ENCODE data around the gene TMEM62.
"Not testable (repeated sequence)": the region's sequence is repeated elsewhere in the genome, so short reads cannot be mapped to it uniquely, and the experiment has no call there.

The TMEM62 gene

GRCh38 chr15:43169888-43170287 is 36.5 kb downstream of the TMEM62 start:
- DNase-seq (ENCODE audit: insufficient read length, low spot score) = peak; percentile 30
- FAIRE-seq = no peak

- not testable (repeated sequence) for DNase-seq (ENCODE audit: insufficient read length, low spot score); FAIRE-seq
Measured at GRCh38 chr15:43175656-43176309, 42.4 kb downstream of the TMEM62 start.

- not testable (repeated sequence) for FAIRE-seq; DNase-seq (ENCODE audit: insufficient read length, low spot score)
Measured at GRCh38 chr15:43177147-43177546, 43.8 kb downstream of the TMEM62 start.

- FAIRE-seq (no peak), DNase-seq (ENCODE audit: insufficient read length, low spot score) (no peak)
Measured at GRCh38 chr15:43183270-43183669, 49.9 kb downstream of the TMEM62 start.

- DNase-seq (ENCODE audit: insufficient read length, low spot score) (no peak), FAIRE-seq (no peak)
Measured at GRCh38 chr15:43184407-43185124, 51.2 kb downstream of the TMEM62 start.

GRCh38 chr15:43185157-43186002 is 52.0 kb downstream of the TMEM62 start, which contains the start of gene CCNDBP1:
TSS of gene CCNDBP1 (plus strand) at chr15:43185403. CDS start at chr15:43185499, 96 bp downstream.
- DNase-seq (ENCODE audit: insufficient read length, low spot score) (peak; percentile 93), FAIRE-seq (peak; percentile 87)

GRCh38 chr15:43186003-43186353 is 52.6 kb downstream of the TMEM62 start:
- FAIRE-seq (no peak), DNase-seq (ENCODE audit: insufficient read length, low spot score) (no peak)

- FAIRE-seq = no peak
- peak; percentile 41 for DNase-seq (ENCODE audit: insufficient read length, low spot score)
Measured at GRCh38 chr15:43187544-43188155, 54.3 kb downstream of the TMEM62 start.

GRCh38 chr15:43189296-43189695 is 55.9 kb downstream of the TMEM62 start:
- FAIRE-seq (no peak), DNase-seq (ENCODE audit: insufficient read length, low spot score) (no peak)

GRCh38 chr15:43190178-43190577 is 56.8 kb downstream of the TMEM62 start:
- no peak for DNase-seq (ENCODE audit: insufficient read length, low spot score)
- FAIRE-seq = no peak

GRCh38 chr15:43193710-43194109 is 60.3 kb downstream of the TMEM62 start:
- no peak for DNase-seq (ENCODE audit: insufficient read length, low spot score)
- no peak for FAIRE-seq

- DNase-seq (ENCODE audit: insufficient read length, low spot score) (no peak), FAIRE-seq (no peak)
Measured at GRCh38 chr15:43194795-43195194, 61.4 kb downstream of the TMEM62 start.

- FAIRE-seq = no peak
- no peak for DNase-seq (ENCODE audit: insufficient read length, low spot score)
Measured at GRCh38 chr15:43196760-43197548, 63.6 kb downstream of the TMEM62 start.

GRCh38 chr15:43197773-43198172 is 64.4 kb downstream of the TMEM62 start:
- not testable (repeated sequence) for DNase-seq (ENCODE audit: insufficient read length, low spot score); FAIRE-seq

- not testable (repeated sequence) for FAIRE-seq; DNase-seq (ENCODE audit: insufficient read length, low spot score)
Measured at GRCh38 chr15:43198556-43198955, 65.2 kb downstream of the TMEM62 start.

- no peak for FAIRE-seq
- no peak for DNase-seq (ENCODE audit: insufficient read length, low spot score)
Measured at GRCh38 chr15:43198992-43199391, 65.6 kb downstream of the TMEM62 start.

- DNase-seq (ENCODE audit: insufficient read length, low spot score) = no peak
- no peak for FAIRE-seq
Measured at GRCh38 chr15:43199945-43200488, 66.6 kb downstream of the TMEM62 start.

- peak; percentile 67 for FAIRE-seq
- DNase-seq (ENCODE audit: insufficient read length, low spot score) = peak; percentile 72
Measured at GRCh38 chr15:43204016-43204901, 70.9 kb downstream of the TMEM62 start.

GRCh38 chr15:43206054-43206453 is 72.7 kb downstream of the TMEM62 start:
- DNase-seq (ENCODE audit: insufficient read length, low spot score) (no peak), FAIRE-seq (no peak)

All from HTR-8/SVneo (cell line).